Natural killer cell (primary cell): ENCODE results near the gene CORO7. TPM values are rescaled to one million over a fixed set of nuclear protein-coding genes. Genes with fewer than 3 reads are reported as not detected.

ENCODE experiments used
- ATAC-seq, 3 donors: fragments of 150-1000 bp in 2 of 3; fragments of 200-7000 bp in 1 of 3; cut with Tn5 transposase; 1 replicate in 1 of 3; 2 replicates in 2 of 3; pipeline ENCODE4 v1.10.0; 2021; ENCODE audit warnings: mild to moderate bottlenecking in 2 of 3, moderate library complexity in 2 of 3
- DNase-seq, 2 donors: peaks; one replicate each; pipeline versions ENCODE4 v3.0.0 to v3.0.0-alpha.2; 2013 to 2021; ENCODE audit warnings: mixed read lengths in 1 of 2
- H3K27ac ChIP-seq: one replicate; pipeline ENCODE4 v1.5.1; 2013; ENCODE audit warnings: mild to moderate bottlenecking, low read length
- H3K27me3 ChIP-seq: one replicate; pipeline ENCODE4 v1.6.1; 2013; ENCODE audit warnings: low read length; ENCODE audit not compliant: control insufficient read depth, insufficient read depth
- H3K36me3 ChIP-seq: one replicate; pipeline ENCODE4 v1.6.1; 2013; ENCODE audit warnings: low read length; ENCODE audit not compliant: control insufficient read depth, insufficient read depth
- H3K4me1 ChIP-seq: one replicate; pipeline ENCODE4 v1.6.1; 2013; ENCODE audit warnings: low read length; ENCODE audit not compliant: control insufficient read depth, insufficient read depth
- H3K4me3 ChIP-seq: one replicate; pipeline ENCODE4 v1.5.1; 2013; ENCODE audit warnings: low read length
- H3K9me3 ChIP-seq: one replicate; pipeline ENCODE4 v1.6.1; 2013; ENCODE audit warnings: low read length; ENCODE audit not compliant: control insufficient read depth, insufficient read depth
- H3K27ac Mint-ChIP-seq, 2 donors: one replicate each; pipeline ENCODE4 v1.8.0; 2022; ENCODE audit warnings: mild to moderate bottlenecking in 2 of 2, mixed read lengths in 2 of 2, moderate library complexity in 1 of 2
- H3K27me3 Mint-ChIP-seq, 2 donors: one replicate each; pipeline ENCODE4 v1.8.0; 2022; ENCODE audit warnings: low read depth in 2 of 2, mixed read lengths in 2 of 2
- H3K36me3 Mint-ChIP-seq: one replicate; pipeline ENCODE4 v1.8.0; 2022; ENCODE audit warnings: mixed read lengths
- H3K4me1 Mint-ChIP-seq, 2 donors: one replicate each; pipeline ENCODE4 v1.8.0; 2022; ENCODE audit warnings: mixed read lengths in 2 of 2
- H3K4me3 Mint-ChIP-seq: one replicate; pipeline ENCODE4 v1.8.0; 2022; ENCODE audit warnings: mild to moderate bottlenecking, moderate library complexity, mixed read lengths
- H3K9me3 Mint-ChIP-seq, 2 donors: one replicate each; pipeline ENCODE4 v1.8.0; 2022; ENCODE audit warnings: mixed read lengths in 2 of 2
- WGBS: methylation state at CpG from one replicate; pipeline ENCODE4 v1.1.7; 2013; ENCODE audit warnings: missing lambda C conversion rate; ENCODE audit not compliant: insufficient coverage; 5-methylcytosine and 5-hydroxymethylcytosine counted together
- intact Hi-C: fragments of 100-400 bp; cut with micrococcal nuclease; formaldehyde crosslinking; loops from one replicate; pipeline ENCODE4 v1.14.2; 2022
- total RNA-seq, 4 donors: library from RNA; stranded (reverse); fragments of 120-200 nt in 1 of 4; gene quantifications; one replicate each; pipeline versions ENCODE4 v1.2.3 to v1.2.4, GENCODE V29; 2013 to 2022
- TF ChIP-seq, protein P1 (sequence below): fragments of 200-600 bp; IDR thresholded peaks from one replicate; pipeline ENCODE4 v1.8.0; 2022; ENCODE audit warnings: antibody characterized with exemption

Gene CORO7
- total RNA-seq, 3 donors from 2014 or later (not counting 1 experiment from before 2014, with no cell fraction given), result 335 to 425 (median 415) TPM

DNA sequence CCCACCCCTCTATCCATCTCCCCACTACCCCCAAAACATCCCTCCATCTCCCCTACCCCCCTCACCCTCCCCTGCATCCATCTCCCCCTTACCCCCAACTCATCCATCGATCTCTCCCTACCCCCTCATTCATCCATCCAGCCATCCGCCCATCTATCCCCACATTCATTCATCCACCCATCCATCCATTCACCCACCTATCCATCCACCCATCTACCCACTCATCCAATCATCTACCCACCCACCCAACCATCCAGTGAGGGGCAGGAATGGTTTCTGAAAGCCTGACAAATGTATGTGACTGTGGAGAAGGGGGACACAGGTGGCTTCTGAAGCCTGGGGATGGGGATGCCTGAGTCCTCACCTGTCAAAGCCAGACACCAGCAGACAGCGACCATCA is 56.5 kb downstream of the CORO7 start:
- no peak overlapping the region for H3K4me3 ChIP-seq
- H3K9me3 ChIP-seq, result no peaks in the 10 kb centered on the region
- peaks cover 0 to 9% of the 10 kb centered on the region in 2 donors for H3K4me1 Mint-ChIP-seq
- H3K4me1 ChIP-seq, result peaks cover 15% of the 10 kb centered on the region
- H3K27ac Mint-ChIP-seq, result no peak overlapping the region
- H3K27me3 Mint-ChIP-seq, result no peaks in the 10 kb centered on the region
- no peak overlapping the region for H3K4me3 Mint-ChIP-seq
- TF ChIP-seq, protein P1, sequence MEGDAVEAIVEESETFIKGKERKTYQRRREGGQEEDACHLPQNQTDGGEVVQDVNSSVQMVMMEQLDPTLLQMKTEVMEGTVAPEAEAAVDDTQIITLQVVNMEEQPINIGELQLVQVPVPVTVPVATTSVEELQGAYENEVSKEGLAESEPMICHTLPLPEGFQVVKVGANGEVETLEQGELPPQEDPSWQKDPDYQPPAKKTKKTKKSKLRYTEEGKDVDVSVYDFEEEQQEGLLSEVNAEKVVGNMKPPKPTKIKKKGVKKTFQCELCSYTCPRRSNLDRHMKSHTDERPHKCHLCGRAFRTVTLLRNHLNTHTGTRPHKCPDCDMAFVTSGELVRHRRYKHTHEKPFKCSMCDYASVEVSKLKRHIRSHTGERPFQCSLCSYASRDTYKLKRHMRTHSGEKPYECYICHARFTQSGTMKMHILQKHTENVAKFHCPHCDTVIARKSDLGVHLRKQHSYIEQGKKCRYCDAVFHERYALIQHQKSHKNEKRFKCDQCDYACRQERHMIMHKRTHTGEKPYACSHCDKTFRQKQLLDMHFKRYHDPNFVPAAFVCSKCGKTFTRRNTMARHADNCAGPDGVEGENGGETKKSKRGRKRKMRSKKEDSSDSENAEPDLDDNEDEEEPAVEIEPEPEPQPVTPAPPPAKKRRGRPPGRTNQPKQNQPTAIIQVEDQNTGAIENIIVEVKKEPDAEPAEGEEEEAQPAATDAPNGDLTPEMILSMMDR, result no peak
- no peaks in the 10 kb centered on the region for H3K9me3 Mint-ChIP-seq
- no peaks in the 10 kb centered on the region for H3K27me3 ChIP-seq
- no peak overlapping the region for H3K27ac ChIP-seq
- 97% methylated on average over 3 of the region's 3 CpGs for WGBS
- no peak for ATAC-seq
- no peaks in the 10 kb centered on the region for H3K36me3 Mint-ChIP-seq
- peaks cover 70% of the 10 kb centered on the region for H3K36me3 ChIP-seq
- DNase-seq, result no peak
- intact Hi-C loops, result loop anchor here (1.0 to 2.0 kb wide), 2 partner anchors 42 to 189 kb away; no protein-coding TSS in a partner anchor

DNA sequence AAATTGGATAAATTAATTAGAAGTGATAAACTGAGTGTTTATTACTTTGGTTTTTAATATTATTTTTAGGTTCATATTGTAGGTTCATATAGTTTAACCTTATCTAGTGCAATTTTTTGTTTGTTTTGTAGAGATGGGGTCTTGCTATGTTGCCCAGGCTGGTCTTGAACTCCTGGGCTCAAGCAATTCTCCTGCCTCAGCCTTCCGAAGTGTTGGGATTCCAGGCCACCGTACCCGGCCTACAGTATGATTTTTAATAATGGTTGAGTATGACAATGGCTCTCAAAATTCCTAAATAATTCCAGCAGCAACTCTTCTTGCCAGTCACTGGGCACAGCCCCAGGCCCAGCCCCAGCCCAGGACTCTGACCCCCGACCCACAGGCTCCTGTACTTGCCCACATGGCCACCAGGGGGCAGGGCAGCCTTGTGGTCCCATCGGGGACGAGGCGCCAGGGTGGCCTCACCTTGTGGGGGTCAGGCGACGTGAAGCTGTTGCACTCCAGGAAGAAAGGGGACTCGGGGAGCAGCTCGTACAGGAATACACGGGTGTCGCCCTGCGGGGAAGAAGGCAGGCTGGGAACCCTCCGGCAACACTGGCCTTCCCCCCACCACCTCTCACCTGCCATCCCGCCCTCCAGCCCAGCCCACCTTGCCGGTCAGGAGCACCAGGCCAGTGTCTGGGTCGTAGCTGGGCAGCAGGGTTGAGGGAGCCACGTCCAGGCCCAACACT is 57.4 kb downstream of the CORO7 start:
- peak overlapping the region; percentile 50 to 61 for H3K27ac Mint-ChIP-seq
- Histone ChIP-seq H3K27ac (no peak overlapping the region), H3K4me1 (peaks cover 8% of the 10 kb centered on the region)

DNA sequence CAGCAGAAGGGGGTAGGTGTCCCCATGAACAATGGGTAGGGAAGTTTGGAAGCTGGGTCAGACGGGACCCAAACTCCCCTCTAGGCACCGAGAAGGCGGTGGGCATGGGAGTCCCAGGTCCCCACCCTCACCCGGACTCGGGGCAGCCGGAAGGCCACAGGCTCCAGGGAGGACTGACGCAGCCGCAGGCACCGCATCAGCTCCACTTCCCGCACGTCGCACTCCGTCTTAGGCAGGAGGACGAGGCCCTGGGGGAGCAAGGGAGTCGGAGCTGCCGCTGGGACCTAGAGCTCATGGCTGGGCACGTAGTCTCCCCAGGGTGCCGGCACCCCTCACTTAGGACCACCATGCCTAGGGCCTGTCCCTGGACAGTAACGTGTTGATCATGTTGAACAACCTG is 58.2 kb downstream of the CORO7 start:
- DNase-seq (peak in 1 of 2 donors; percentile 18), ATAC-seq (no peak)
- Histone ChIP-seq H3K9me3 (no peaks in the 10 kb centered on the region), H3K4me3 (no peak overlapping the region), H3K27me3 (no peaks in the 10 kb centered on the region), H3K27ac (no peak overlapping the region), H3K4me1 (peaks cover 8% of the 10 kb centered on the region), H3K36me3 (peaks cover 64% of the 10 kb centered on the region)
- 97% methylated on average over 19 of the region's 19 CpGs for WGBS
- Mint-ChIP-seq H3K4me1 (peaks cover 0 to 9% of the 10 kb centered on the region in 2 donors), H3K4me3 (no peak overlapping the region), H3K36me3 (no peaks in the 10 kb centered on the region), H3K27me3 (no peaks in the 10 kb centered on the region), H3K27ac (no peak overlapping the region), H3K9me3 (no peaks in the 10 kb centered on the region)
- TF ChIP-seq, protein P1, result no peak
- intact Hi-C loops, result loop anchor here (2.0 kb wide), 1 partner anchor 191 kb away; no protein-coding TSS in a partner anchor

More for the DNA sequence above, 57.4 kb downstream of the CORO7 start:
- 70% methylated on average over 18 of the region's 19 CpGs for WGBS
- TF ChIP-seq, protein P1, result peak; percentile 83
- Mint-ChIP-seq H3K27me3 (no peaks in the 10 kb centered on the region), H3K4me1 (peaks cover 0 to 7% of the 10 kb centered on the region in 2 donors), H3K9me3 (no peaks in the 10 kb centered on the region), H3K36me3 (no peaks in the 10 kb centered on the region), H3K4me3 (peak overlapping the region; percentile 13)
- peaks cover 63% of the 10 kb centered on the region for H3K36me3 ChIP-seq
- no peak overlapping the region for H3K4me3 ChIP-seq
- peak; percentile 75 to 85 (median 77) for ATAC-seq
- peak; percentile 67 to 80 for DNase-seq
- H3K27me3 ChIP-seq, result no peaks in the 10 kb centered on the region
- intact Hi-C loops, result loop anchor here (1.0 to 2.0 kb wide), 2 partner anchors 43 to 190 kb away; no protein-coding TSS in a partner anchor
- no peaks in the 10 kb centered on the region for H3K9me3 ChIP-seq
